Astrocyte (in vitro differentiated cells and primary cell): Measurements from ENCODE around the gene ACTA2. TPM values are rescaled to one million over a fixed set of nuclear protein-coding genes. Genes with fewer than 3 reads are reported as not detected.

Experiments used
- DNase-seq: peaks from one replicate; pipeline ENCODE4 v3.0.0-alpha.2; 2010; ENCODE audit warnings: low read depth
- FAIRE-seq: peaks from 2 replicates; lab custom pipeline; 2011; peaks lifted over from hg19 to GRCh38; lab: Jason Lieb, UNC
- H2AFZ ChIP-seq: 2 replicates; pipeline ENCODE4 v1.6.0; 2012; ENCODE audit warnings: low read depth, low read length, inconsistent platforms
- H3K27ac ChIP-seq: 2 replicates; pipeline ENCODE4 v1.5.1; 2011; ENCODE audit warnings: low read depth, low read length, inconsistent platforms
- H3K27me3 ChIP-seq: 2 replicates; pipeline ENCODE4 v1.6.0; 2011; ENCODE audit warnings: low read length, inconsistent platforms; ENCODE audit not compliant: insufficient read depth
- H3K36me3 ChIP-seq: 2 replicates; pipeline ENCODE4 v1.5.1; 2011; ENCODE audit warnings: low read length, inconsistent platforms; ENCODE audit not compliant: insufficient read depth
- H3K4me1 ChIP-seq: 2 replicates; pipeline ENCODE4 v1.5.1; 2011; ENCODE audit warnings: low read length, inconsistent platforms; ENCODE audit not compliant: insufficient read depth
- H3K4me2 ChIP-seq: 2 replicates; pipeline ENCODE4 v1.6.0; 2012; ENCODE audit warnings: low read length, inconsistent platforms
- H3K4me3 ChIP-seq: 2 replicates; pipeline ENCODE4 v1.5.1; 2011; ENCODE audit warnings: low read depth, mild to moderate bottlenecking, low read length, inconsistent platforms; ENCODE audit not compliant: insufficient read depth
- H3K79me2 ChIP-seq: 2 replicates; pipeline ENCODE4 v1.6.0; 2012; ENCODE audit warnings: mild to moderate bottlenecking, low read length, inconsistent platforms; ENCODE audit not compliant: insufficient read depth
- H3K9ac ChIP-seq: 2 replicates; pipeline ENCODE4 v1.6.0; 2012; ENCODE audit warnings: mild to moderate bottlenecking, low read length, inconsistent platforms
- H3K9me3 ChIP-seq: 2 replicates; pipeline ENCODE4 v1.5.1; 2012; ENCODE audit warnings: low read depth, mild to moderate bottlenecking, low read length, inconsistent platforms; ENCODE audit not compliant: insufficient read depth
- H4K20me1 ChIP-seq: 2 replicates; pipeline ENCODE4 v1.6.0; 2012; ENCODE audit warnings: low read length, inconsistent platforms; ENCODE audit not compliant: insufficient read depth
- H3K27ac Mint-ChIP-seq: one replicate; pipeline ENCODE4 v1.8.0; 2021; ENCODE audit warnings: mild to moderate bottlenecking, mixed read lengths; ENCODE audit not compliant: unreplicated experiment
- H3K27me3 Mint-ChIP-seq: one replicate; pipeline ENCODE4 v1.8.0; 2021; ENCODE audit warnings: low read depth, mixed read lengths; ENCODE audit not compliant: unreplicated experiment
- H3K36me3 Mint-ChIP-seq: one replicate; pipeline ENCODE4 v1.8.0; 2021; ENCODE audit warnings: low read depth, mixed read lengths; ENCODE audit not compliant: unreplicated experiment
- H3K4me1 Mint-ChIP-seq: one replicate; pipeline ENCODE4 v1.8.0; 2021; ENCODE audit warnings: low read depth, mixed read lengths; ENCODE audit not compliant: unreplicated experiment
- H3K4me3 Mint-ChIP-seq: one replicate; pipeline ENCODE4 v1.8.0; 2021; ENCODE audit warnings: mild to moderate bottlenecking, moderate library complexity, mixed read lengths; ENCODE audit not compliant: unreplicated experiment
- H3K9me3 Mint-ChIP-seq: one replicate; pipeline ENCODE4 v1.8.0; 2021; ENCODE audit warnings: mild to moderate bottlenecking, mixed read lengths; ENCODE audit not compliant: unreplicated experiment
- EZH2 ChIP-seq: IDR thresholded peaks from 2 replicates; pipeline ENCODE4 v1.6.1; 2012; ENCODE audit warnings: mild to moderate bottlenecking, low read length, inconsistent platforms; ENCODE audit not compliant: insufficient read depth
- total RNA-seq: library from RNA; stranded (reverse); gene quantifications from 2 replicates; pipeline ENCODE4 v1.2.1, GENCODE V29; 2021
- TF ChIP-seq, protein P1 (sequence below): IDR thresholded peaks from 2 replicates; pipeline ENCODE4 v1.5.1; 2011; ENCODE audit warnings: low read depth, mild to moderate bottlenecking, inconsistent platforms, low read length, moderate library complexity; ENCODE audit not compliant: insufficient read depth

Gene ACTA2
- total RNA-seq, 1 donor from 2014 or later: 345 TPM

DNA sequence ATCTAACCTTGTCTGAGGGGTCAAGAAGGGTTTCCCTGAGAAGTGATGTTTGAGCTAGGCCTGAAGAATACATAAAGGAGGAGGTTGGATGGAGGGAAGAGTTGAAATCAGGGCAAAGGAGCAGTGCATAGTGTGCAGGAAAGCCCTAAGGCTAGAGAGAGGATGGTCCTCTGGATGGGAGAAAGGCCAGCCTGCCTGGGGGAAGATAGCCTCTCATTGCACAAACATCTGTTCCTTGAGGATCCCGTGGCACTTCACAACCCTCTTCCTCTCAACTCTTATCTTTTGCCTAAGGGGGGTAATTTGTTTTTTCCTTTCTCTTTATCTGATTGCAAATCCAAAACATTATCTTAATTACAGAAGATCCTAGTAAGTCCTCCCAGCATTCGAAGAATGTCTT, 36.8 kb downstream of the ACTA2 start:
- no peaks in the 10 kb centered on the region for H3K4me1 Mint-ChIP-seq
- FAIRE-seq (no peak), DNase-seq (no peak)
- Histone ChIP-seq H3K27me3 (no peaks in the 10 kb centered on the region), H4K20me1 (no peaks in the 10 kb centered on the region), H3K4me2 (no peak overlapping the region), H2AFZ (no peak overlapping the region), H3K9ac (no peak overlapping the region), H3K79me2 (no peaks in the 10 kb centered on the region), H3K27ac (no peak overlapping the region), H3K9me3 (no peaks in the 10 kb centered on the region), H3K4me3 (no peak overlapping the region), H3K4me1 (no peaks in the 10 kb centered on the region), H3K36me3 (peaks cover 3% of the 10 kb centered on the region)
- no peak overlapping the region for H3K27ac Mint-ChIP-seq
- no peak for TF ChIP-seq EZH2
- TF ChIP-seq, protein P1, sequence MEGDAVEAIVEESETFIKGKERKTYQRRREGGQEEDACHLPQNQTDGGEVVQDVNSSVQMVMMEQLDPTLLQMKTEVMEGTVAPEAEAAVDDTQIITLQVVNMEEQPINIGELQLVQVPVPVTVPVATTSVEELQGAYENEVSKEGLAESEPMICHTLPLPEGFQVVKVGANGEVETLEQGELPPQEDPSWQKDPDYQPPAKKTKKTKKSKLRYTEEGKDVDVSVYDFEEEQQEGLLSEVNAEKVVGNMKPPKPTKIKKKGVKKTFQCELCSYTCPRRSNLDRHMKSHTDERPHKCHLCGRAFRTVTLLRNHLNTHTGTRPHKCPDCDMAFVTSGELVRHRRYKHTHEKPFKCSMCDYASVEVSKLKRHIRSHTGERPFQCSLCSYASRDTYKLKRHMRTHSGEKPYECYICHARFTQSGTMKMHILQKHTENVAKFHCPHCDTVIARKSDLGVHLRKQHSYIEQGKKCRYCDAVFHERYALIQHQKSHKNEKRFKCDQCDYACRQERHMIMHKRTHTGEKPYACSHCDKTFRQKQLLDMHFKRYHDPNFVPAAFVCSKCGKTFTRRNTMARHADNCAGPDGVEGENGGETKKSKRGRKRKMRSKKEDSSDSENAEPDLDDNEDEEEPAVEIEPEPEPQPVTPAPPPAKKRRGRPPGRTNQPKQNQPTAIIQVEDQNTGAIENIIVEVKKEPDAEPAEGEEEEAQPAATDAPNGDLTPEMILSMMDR: no peak
- H3K9me3 Mint-ChIP-seq: no peaks in the 10 kb centered on the region
- no peaks in the 10 kb centered on the region for H3K36me3 Mint-ChIP-seq
- H3K4me3 Mint-ChIP-seq: no peak overlapping the region
- H3K27me3 Mint-ChIP-seq: peaks cover 3% of the 10 kb centered on the region

DNA sequence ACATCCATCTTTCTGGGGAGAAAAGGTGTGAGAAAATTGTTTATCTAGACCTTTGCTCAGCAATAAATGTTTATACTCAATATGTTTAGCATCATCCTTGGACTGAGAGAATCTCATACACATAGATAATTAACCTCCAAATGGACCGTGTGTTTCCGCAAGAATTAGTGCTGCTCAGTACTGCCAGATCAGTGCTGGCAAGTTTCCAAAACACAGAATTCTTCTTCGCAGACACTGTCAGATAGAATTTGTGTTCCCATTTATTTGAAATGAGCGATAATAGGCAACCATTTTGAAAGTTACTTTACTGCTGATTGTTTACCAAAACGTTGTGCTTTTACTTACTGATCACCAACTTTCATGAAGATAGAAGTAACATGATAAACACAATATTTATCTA, 38.8 kb downstream of the ACTA2 start:
- no peak overlapping the region for H3K4me2 ChIP-seq
- H3K79me2 ChIP-seq: no peaks in the 10 kb centered on the region
- H3K4me1 ChIP-seq: no peaks in the 10 kb centered on the region
- H2AFZ ChIP-seq: no peak overlapping the region
- no peaks in the 10 kb centered on the region for H3K9me3 Mint-ChIP-seq
- no peaks in the 10 kb centered on the region for H3K9me3 ChIP-seq
- no peaks in the 10 kb centered on the region for H3K4me1 Mint-ChIP-seq
- H3K36me3 Mint-ChIP-seq: no peaks in the 10 kb centered on the region
- H3K9ac ChIP-seq: no peak overlapping the region
- peaks cover 3% of the 10 kb centered on the region for H3K36me3 ChIP-seq
- H3K27me3 Mint-ChIP-seq: peaks cover 3% of the 10 kb centered on the region
- DNase-seq (no peak), FAIRE-seq (peak; percentile 37)
- no peaks in the 10 kb centered on the region for H4K20me1 ChIP-seq
- TF ChIP-seq EZH2: no peak
- TF ChIP-seq, protein P1: no peak
- H3K27ac Mint-ChIP-seq: no peak overlapping the region
- no peak overlapping the region for H3K27ac ChIP-seq
- H3K4me3 Mint-ChIP-seq: no peak overlapping the region
- H3K4me3 ChIP-seq: no peak overlapping the region
- H3K27me3 ChIP-seq: no peaks in the 10 kb centered on the region

DNA sequence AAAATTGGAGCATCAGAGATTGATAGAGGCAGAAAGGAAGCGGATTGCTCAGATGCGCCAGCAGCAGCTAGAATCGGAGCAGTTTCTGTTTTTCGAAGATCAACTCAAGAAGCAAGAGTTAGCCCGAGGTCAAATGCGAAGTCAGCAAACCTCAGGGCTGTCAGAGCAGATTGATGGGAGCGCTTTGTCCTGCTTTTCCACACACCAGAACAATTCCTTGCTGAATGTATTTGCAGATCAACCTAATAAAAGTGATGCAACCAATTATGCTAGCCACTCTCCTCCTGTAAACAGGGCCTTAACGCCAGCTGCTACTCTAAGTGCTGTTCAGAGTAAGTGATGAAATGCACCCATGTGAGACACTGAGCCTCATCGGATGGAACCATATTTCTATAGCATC, 39.4 kb downstream of the ACTA2 start:
- FAIRE-seq (no peak), DNase-seq (no peak)
- no peak overlapping the region for H3K27ac ChIP-seq
- no peaks in the 10 kb centered on the region for H3K79me2 ChIP-seq
- no peak overlapping the region for H2AFZ ChIP-seq
- H3K27me3 ChIP-seq: no peaks in the 10 kb centered on the region
- no peak overlapping the region for H3K27ac Mint-ChIP-seq
- no peaks in the 10 kb centered on the region for H4K20me1 ChIP-seq
- no peaks in the 10 kb centered on the region for H3K4me1 ChIP-seq
- TF ChIP-seq, protein P1: no peak
- no peak for TF ChIP-seq EZH2
- peaks cover 3% of the 10 kb centered on the region for H3K27me3 Mint-ChIP-seq
- no peaks in the 10 kb centered on the region for H3K9me3 Mint-ChIP-seq
- H3K4me3 Mint-ChIP-seq: no peak overlapping the region
- H3K4me3 ChIP-seq: no peak overlapping the region
- no peak overlapping the region for H3K9ac ChIP-seq
- no peaks in the 10 kb centered on the region for H3K4me1 Mint-ChIP-seq
- no peak overlapping the region for H3K4me2 ChIP-seq
- H3K9me3 ChIP-seq: no peaks in the 10 kb centered on the region
- H3K36me3 Mint-ChIP-seq: no peaks in the 10 kb centered on the region
- peaks cover 3% of the 10 kb centered on the region for H3K36me3 ChIP-seq
